ENCODE data around the gene SELENON. TPM values are rescaled to one million over a fixed set of nuclear protein-coding genes. Genes with fewer than 3 reads are reported as not detected.

The SELENON gene
- total and polyA plus RNA-seq, 9 of the 15 experiments (the other 6 are each of a cell fraction or from before 2014, with no cell fraction given): 0.43 to 26.7 (median 7.0) TPM

- TF ChIP-seq SIN3A (IDR thresholded peaks at IDR 0.05; ENCODE audit: borderline replicate concordance in 2 of 2, control insufficient read depth in 1 of 2, low read depth in 2 of 2, low read length in 2 of 2): peak in 1 of 2 experiments; percentile 45
- no peak for TF ChIP-seq KLF1 (tag; IDR thresholded peaks at IDR 0.05)
- TF ChIP-seq, protein P1, sequence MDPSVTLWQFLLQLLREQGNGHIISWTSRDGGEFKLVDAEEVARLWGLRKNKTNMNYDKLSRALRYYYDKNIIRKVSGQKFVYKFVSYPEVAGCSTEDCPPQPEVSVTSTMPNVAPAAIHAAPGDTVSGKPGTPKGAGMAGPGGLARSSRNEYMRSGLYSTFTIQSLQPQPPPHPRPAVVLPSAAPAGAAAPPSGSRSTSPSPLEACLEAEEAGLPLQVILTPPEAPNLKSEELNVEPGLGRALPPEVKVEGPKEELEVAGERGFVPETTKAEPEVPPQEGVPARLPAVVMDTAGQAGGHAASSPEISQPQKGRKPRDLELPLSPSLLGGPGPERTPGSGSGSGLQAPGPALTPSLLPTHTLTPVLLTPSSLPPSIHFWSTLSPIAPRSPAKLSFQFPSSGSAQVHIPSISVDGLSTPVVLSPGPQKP (CRISPR knock-in tag; IDR thresholded peaks at IDR 0.05): no peak
- no peak for TF ChIP-seq PYGO2 (tag; IDR thresholded peaks at IDR 0.05)
- no peak for TF ChIP-seq STAT5B (CRISPR knock-in tag; IDR thresholded peaks at IDR 0.05)
- TF ChIP-seq FIP1L1 (IDR thresholded peaks at IDR 0.05; ENCODE audit: low read depth, low read length, poor library complexity, severe bottlenecking): no peak
- no peak for TF ChIP-seq HMG20B (CRISPR knock-in tag; IDR thresholded peaks at IDR 0.05)
- TF ChIP-seq RNF219 (CRISPR knock-in tag; IDR thresholded peaks at IDR 0.05): no peak
- TF ChIP-seq POLR2B (IDR thresholded peaks at IDR 0.05; ENCODE audit: low read depth, partially characterized antibody): peak; percentile 76
- TF ChIP-seq EWSR1 (IDR thresholded peaks at IDR 0.05; ENCODE audit: borderline replicate concordance, low read depth, partially characterized antibody): no peak
- no peak for TF ChIP-seq HCFC1 (IDR thresholded peaks at IDR 0.05; ENCODE audit: low read depth, low read length)
- TF ChIP-seq ZNF3 (CRISPR knock-in tag; IDR thresholded peaks at IDR 0.05): no peak
- TF ChIP-seq RUNX1 (IDR thresholded peaks at IDR 0.05; ENCODE audit: low read depth): no peak
- TF ChIP-seq ZNF76 (CRISPR knock-in tag; IDR thresholded peaks at IDR 0.05; ENCODE audit: borderline replicate concordance): no peak
- no peak for TF ChIP-seq ZNF316 (IDR thresholded peaks at IDR 0.05)
- TF ChIP-seq KLF16 (IDR thresholded peaks at IDR 0.05): no peak
- TF ChIP-seq MAFF (IDR thresholded peaks at IDR 0.05; ENCODE audit: low read length): no peak
- no peak for TF ChIP-seq ZNF197 (CRISPR knock-in tag; IDR thresholded peaks at IDR 0.05; ENCODE audit: low read depth)
- TF ChIP-seq SAP30 (IDR thresholded peaks at IDR 0.05; ENCODE audit: borderline replicate concordance, insufficient read depth, low read depth, low read length, poor library complexity, severe bottlenecking): peak; percentile 44
- TF ChIP-seq CEBPG (CRISPR knock-in tag; IDR thresholded peaks at IDR 0.05): no peak
- no peak for TF ChIP-seq CEBPG (tag; conservative IDR thresholded peaks at IDR 0.05 in 1 of 2, IDR thresholded peaks at IDR 0.05 in 1 of 2)
- no peak for TF ChIP-seq ZKSCAN1 (IDR thresholded peaks at IDR 0.05; ENCODE audit: low read depth, low read length)
- TF ChIP-seq LARP7 (IDR thresholded peaks at IDR 0.05): no peak; the same call in 1 of the 2 replicates
- TF ChIP-seq HNRNPLL (IDR thresholded peaks at IDR 0.05; ENCODE audit: low read depth, low read length, poor library complexity, severe bottlenecking): peak; percentile 17
- TF ChIP-seq SMARCB1 (IDR thresholded peaks at IDR 0.05; ENCODE audit: insufficient read length, low read depth): no peak
- no peak; a peak in 1 of 4 replicates for TF ChIP-seq RAD21 (CRISPR knock-in tag; conservative IDR thresholded peaks at IDR 0.05 in 1 of 2, IDR thresholded peaks at IDR 0.05 in 1 of 2)
These were observed 20.5 kb downstream of the SELENON start (continued) for GRCh38 chr1:25820247-25821111.

Measured in K562 (cell line).